RWPE2 (cell line): Measurements from ENCODE around the gene ARHGEF10L.
"Not testable (repeated sequence)": the region's sequence is repeated elsewhere in the genome, so short reads cannot be mapped to it uniquely, and the experiment has no call there.

Source experiments
- ATAC-seq: fragments of 200-7000 bp; cut with Tn5 transposase; 3 replicates; pipeline ENCODE4 v1.9.1; 2021; ENCODE audit warnings: low read depth
- DNase-seq: peaks from one replicate; pipeline ENCODE4 v3.0.0-alpha.2; 2020; ENCODE audit warnings: low spot score
- H3K27ac ChIP-seq: fragments of 450-650 bp; 2 replicates; pipeline ENCODE4 v1.5.1; 2017; ENCODE audit warnings: mild to moderate bottlenecking; ENCODE audit not compliant: poor library complexity, severe bottlenecking
- H3K27me3 ChIP-seq: fragments of 250-450 bp; sonication (Bioruptor Pico); 2 replicates; pipeline ENCODE4 v1.5.1; 2021; ENCODE audit warnings: mild to moderate bottlenecking, moderate library complexity; ENCODE audit not compliant: insufficient read depth, poor library complexity, severe bottlenecking
- H3K36me3 ChIP-seq: fragments of 250-450 bp; sonication (Bioruptor Pico); 2 replicates; pipeline ENCODE4 v1.5.1; 2020; ENCODE audit warnings: low read depth, mild to moderate bottlenecking, moderate library complexity
- H3K4me1 ChIP-seq: fragments of 250-450 bp; sonication (Bioruptor Pico); 2 replicates; pipeline ENCODE4 v1.5.1; 2021; ENCODE audit warnings: mild to moderate bottlenecking, moderate library complexity; ENCODE audit not compliant: insufficient read depth, poor library complexity, severe bottlenecking
- H3K4me3 ChIP-seq: fragments of 250-450 bp; sonication (Bioruptor Pico); 2 replicates; pipeline ENCODE4 v1.5.1; 2021; ENCODE audit warnings: mild to moderate bottlenecking, moderate library complexity; ENCODE audit not compliant: severe bottlenecking
- H3K9me3 ChIP-seq: fragments of 250-450 bp; sonication (Bioruptor Pico); 2 replicates; pipeline ENCODE4 v1.5.1; 2021; ENCODE audit warnings: mild to moderate bottlenecking, moderate library complexity; ENCODE audit not compliant: severe bottlenecking
- CTCF ChIP-seq: fragments of 450-650 bp; IDR thresholded peaks from one replicate; pipeline ENCODE4 v1.5.1; 2017; ENCODE audit warnings: mild to moderate bottlenecking, moderate library complexity; ENCODE audit not compliant: poor library complexity, severe bottlenecking

Gene ARHGEF10L

GRCh38 chr1:17624611-17625233 is 85.2 kb downstream of the ARHGEF10L start:
- no peaks in the 10 kb centered on the region for H3K9me3 ChIP-seq
- peak overlapping the region; percentile 72 for H3K27ac ChIP-seq
- H3K36me3 ChIP-seq, result no peaks in the 10 kb centered on the region; the same call in 1 of the 2 replicates
- no peak overlapping the region for H3K4me3 ChIP-seq
- peaks cover 9% of the 10 kb centered on the region for H3K4me1 ChIP-seq
- no peaks in the 10 kb centered on the region for H3K27me3 ChIP-seq
- ATAC-seq, result peak; percentile 90
- DNase-seq, result no peak
- no peak for TF ChIP-seq CTCF

- Histone ChIP-seq H3K9me3 (no peaks in the 10 kb centered on the region), H3K4me1 (peaks cover 9% of the 10 kb centered on the region), H3K27ac (no peak overlapping the region), H3K36me3 (peaks cover 3% of the 10 kb centered on the region), H3K4me3 (no peak overlapping the region), H3K27me3 (no peaks in the 10 kb centered on the region)
- ATAC-seq, result no peak
- TF ChIP-seq CTCF, result peak; percentile 22
- DNase-seq, result no peak
Observed at GRCh38 chr1:17627239-17628052, 87.9 kb downstream of the ARHGEF10L start.

- H3K4me3 ChIP-seq, H3K4me1 ChIP-seq, ATAC-seq, H3K27me3 ChIP-seq, H3K9me3 ChIP-seq, DNase-seq, H3K27ac ChIP-seq, H3K36me3 ChIP-seq: not testable (repeated sequence)
Observed at GRCh38 chr1:17629046-17629445, 89.5 kb downstream of the ARHGEF10L start.

- no peak for DNase-seq
- Histone ChIP-seq H3K36me3 (peaks cover 8% of the 10 kb centered on the region), H3K27ac (no peak overlapping the region), H3K27me3 (no peaks in the 10 kb centered on the region), H3K9me3 (no peaks in the 10 kb centered on the region), H3K4me3 (no peak overlapping the region), H3K4me1 (peaks cover 6% of the 10 kb centered on the region)
- TF ChIP-seq CTCF, result peak; percentile 9
- ATAC-seq, result no peak
Observed at GRCh38 chr1:17629460-17629859, 90.0 kb downstream of the ARHGEF10L start.

- no peaks in the 10 kb centered on the region for H3K4me1 ChIP-seq
- H3K27me3 ChIP-seq, result no peaks in the 10 kb centered on the region
- H3K36me3 ChIP-seq, result peaks cover 8% of the 10 kb centered on the region
- H3K9me3 ChIP-seq, result no peaks in the 10 kb centered on the region
- no peak overlapping the region for H3K4me3 ChIP-seq
- no peak overlapping the region for H3K27ac ChIP-seq
- no peak for DNase-seq
- TF ChIP-seq CTCF, result no peak
- no peak for ATAC-seq
Observed at GRCh38 chr1:17630048-17630830, 90.7 kb downstream of the ARHGEF10L start.
